Gastroesophageal sphincter (tissue), 4 donors: ENCODE data around the gene SDE2. TPM values are rescaled to one million over a fixed set of nuclear protein-coding genes. Genes with fewer than 3 reads are reported as not detected.
"Not testable (repeated sequence)": the region's sequence is repeated elsewhere in the genome, so short reads cannot be mapped to it uniquely, and the experiment has no call there.

ENCODE experiments used
- ATAC-seq: fragments of 150-250 bp; one replicate; pipeline ENCODE4 v1.9.1; 2016; ENCODE audit warnings: mild to moderate bottlenecking, moderate library complexity
- H3K27ac ChIP-seq, 4 donors: fragments of 200-600 bp; sonication (generic) in 3 of 4; 1 replicate in 3 of 4; 2 replicates in 1 of 4; pipeline ENCODE4 v1.5.1; 2016 to 2019
- H3K27me3 ChIP-seq: fragments of 200-600 bp; sonication (generic); one replicate; pipeline ENCODE4 v1.5.1; 2019
- H3K36me3 ChIP-seq, 2 donors: fragments of 200-600 bp; sonication (generic); one replicate each; pipeline ENCODE4 v1.5.1; 2019; ENCODE audit warnings: control low read depth in 1 of 2
- H3K4me1 ChIP-seq, 3 donors: fragments of 200-600 bp; sonication (generic); 1 replicate in 2 of 3; 2 replicates in 1 of 3; pipeline ENCODE4 v1.5.1; 2016 to 2019; ENCODE audit warnings: control low read depth in 2 of 3
- H3K4me3 ChIP-seq, 2 donors: fragments of 200-600 bp; sonication (generic); one replicate each; pipeline ENCODE4 v1.5.1; 2019; ENCODE audit warnings: mild to moderate bottlenecking in 1 of 2, moderate library complexity in 1 of 2
- H3K9me3 ChIP-seq, 3 donors: fragments of 200-600 bp; sonication (generic); one replicate each; pipeline ENCODE4 v1.5.1; 2017 to 2019; ENCODE audit warnings: control low read depth in 2 of 3
- CTCF ChIP-seq, 4 experiments: fragments of 200-600 bp in 2 of 4; fragments of 450-650 bp in 2 of 4; sonication (generic) in 1 of 4; IDR thresholded peaks; one replicate each; pipeline ENCODE4 v1.5.1; 2017 to 2019; ENCODE audit warnings: antibody characterized with exemption in 4 of 4, mild to moderate bottlenecking in 2 of 4, moderate library complexity in 2 of 4
- EP300 ChIP-seq: sonication (generic); formaldehyde crosslinking; IDR thresholded peaks from one replicate; pipeline ENCODE4 v1.6.1; 2017; ENCODE audit warnings: antibody characterized with exemption, mild to moderate bottlenecking
- POLR2A ChIP-seq, 2 donors: fragments of 450-650 bp; IDR thresholded peaks; one replicate each; pipeline ENCODE4 v1.6.1; 2017; ENCODE audit warnings: antibody characterized with exemption in 2 of 2, mild to moderate bottlenecking in 2 of 2, moderate library complexity in 1 of 2
- POLR2AphosphoS5 ChIP-seq: sonication (generic); formaldehyde crosslinking; IDR thresholded peaks from one replicate; pipeline ENCODE4 v1.6.1; 2017; ENCODE audit warnings: antibody characterized with exemption
- WGBS, 2 donors: methylation state at CpG; one replicate each; pipeline ENCODE4 v1.1.5; 2018; ENCODE audit warnings: low coverage in 1 of 2; 5-methylcytosine and 5-hydroxymethylcytosine counted together
- total RNA-seq, 4 donors: library from RNA; depleted of rRNA; stranded (reverse); fragments of >200 nt; gene quantifications; one replicate each; pipeline ENCODE4 v1.1.0, GENCODE V29; 2016

Gene SDE2
- total RNA-seq, 4 donors from 2014 or later = 15.9 to 23.2 (median 21.2) TPM

- no peak overlapping the region for H3K4me3 ChIP-seq
- peaks cover 0 to 3% (median 0%) of the 10 kb centered on the region in 3 donors for H3K4me1 ChIP-seq
- TF ChIP-seq POLR2AphosphoS5 (no peak), EP300 (no peak), POLR2A (IDR thresholded peaks at IDR 0.05) (no peak)
- no peaks in the 10 kb centered on the region for H3K27me3 ChIP-seq
- WGBS, 2 donors = 79 to 93% methylated on average over 3 of the region's 10 CpGs
- H3K36me3 ChIP-seq = peaks cover 0 to 26% of the 10 kb centered on the region in 2 donors
- H3K27ac ChIP-seq = no peak overlapping the region
- H3K9me3 ChIP-seq = no peaks in the 10 kb centered on the region
- peak; percentile 16 for ATAC-seq
Observed at GRCh38 chr1:225974454-225974853, 24.7 kb downstream of the SDE2 start.

- Histone ChIP-seq H3K4me1 (peaks cover 0 to 3% (median 0%) of the 10 kb centered on the region in 3 donors), H3K27ac (no peak overlapping the region), H3K27me3 (no peaks in the 10 kb centered on the region), H3K9me3 (no peaks in the 10 kb centered on the region), H3K4me3 (no peak overlapping the region), H3K36me3 (peaks cover 0 to 15% of the 10 kb centered on the region in 2 donors)
- 58 to 69% methylated on average over 3 to 5 of the region's 5 CpGs for WGBS, 2 donors
- ATAC-seq = no peak
- TF ChIP-seq POLR2AphosphoS5 = no peak
- TF ChIP-seq POLR2A (IDR thresholded peaks at IDR 0.05) = no peak
- no peak for TF ChIP-seq EP300
- TF ChIP-seq CTCF (IDR thresholded peaks at IDR 0.05) = no peak
Observed at GRCh38 chr1:225973158-225973557, 26.0 kb downstream of the SDE2 start.

- Histone ChIP-seq H3K27ac (no peak overlapping the region), H3K4me1 (peaks cover 0 to 3% (median 0%) of the 10 kb centered on the region in 3 donors), H3K36me3 (peaks cover 0 to 8% of the 10 kb centered on the region in 2 donors), H3K4me3 (no peak overlapping the region), H3K9me3 (no peaks in the 10 kb centered on the region), H3K27me3 (no peaks in the 10 kb centered on the region)
- WGBS, 2 donors = 98 to 100% methylated on average over 3 to 14 of the region's 15 CpGs
- TF ChIP-seq POLR2A (IDR thresholded peaks at IDR 0.05) = no peak
- no peak for TF ChIP-seq POLR2AphosphoS5
- no peak for TF ChIP-seq CTCF (IDR thresholded peaks at IDR 0.05)
- ATAC-seq = no peak
Observed at GRCh38 chr1:225972344-225973152, 26.6 kb downstream of the SDE2 start.

- ATAC-seq, H3K27me3 ChIP-seq, H3K9me3 ChIP-seq, H3K27ac ChIP-seq, H3K4me3 ChIP-seq, H3K36me3 ChIP-seq, H3K4me1 ChIP-seq: not testable (repeated sequence)
- WGBS, 2 donors = 63% methylated on average over 4 of the region's 16 CpGs; no CpG with 5 or more reads in 1 of the 2 donors
Observed at GRCh38 chr1:225970592-225971157, 28.5 kb downstream of the SDE2 start.

GRCh38 chr1:225969751-225970150, 29.4 kb downstream of the SDE2 start:
- WGBS, 2 donors = no CpG with 5 or more reads among the region's 28 CpGs
- not testable (repeated sequence) for ATAC-seq, H3K4me1 ChIP-seq, H3K27ac ChIP-seq, H3K9me3 ChIP-seq, H3K36me3 ChIP-seq, H3K4me3 ChIP-seq, H3K27me3 ChIP-seq

GRCh38 chr1:225965231-225965630, 33.9 kb downstream of the SDE2 start:
- WGBS, 2 donors = 60 to 65% methylated on average over 4 to 5 of the region's 5 CpGs
- Histone ChIP-seq H3K9me3 (no peaks in the 10 kb centered on the region), H3K27ac (no peak overlapping the region)

More at GRCh38 chr1:225965231-225965630, 33.9 kb downstream of the SDE2 start:
- Histone ChIP-seq H3K4me3 (no peak overlapping the region), H3K4me1 (peaks cover 0 to 3% (median 0%) of the 10 kb centered on the region in 3 donors), H3K36me3 (no peaks in the 10 kb centered on the region), H3K27me3 (peaks cover 20% of the 10 kb centered on the region)
- TF ChIP-seq EP300 (no peak), POLR2AphosphoS5 (no peak), CTCF (IDR thresholded peaks at IDR 0.05) (no peak), POLR2A (IDR thresholded peaks at IDR 0.05) (no peak)
- ATAC-seq = no peak
